GM18499 (cell line): ENCODE data around the gene FAP.

Experiments
- ATAC-seq: cut with Tn5 transposase; IDR thresholded peaks from one replicate; pipeline ENCODE4 v1.9.1; 2021; ENCODE audit warnings: moderate number of reproducible peaks; ENCODE audit not compliant: insufficient read depth, unreplicated experiment

FAP gene

GRCh38 chr2:162197069-162197825 is 46.0 kb downstream of the FAP start:
- no peak for ATAC-seq

GRCh38 chr2:162196638-162197037 is 46.6 kb downstream of the FAP start:
- ATAC-seq = no peak

GRCh38 chr2:162188451-162188850 is 54.8 kb downstream of the FAP start:
- no peak for ATAC-seq

DNA sequence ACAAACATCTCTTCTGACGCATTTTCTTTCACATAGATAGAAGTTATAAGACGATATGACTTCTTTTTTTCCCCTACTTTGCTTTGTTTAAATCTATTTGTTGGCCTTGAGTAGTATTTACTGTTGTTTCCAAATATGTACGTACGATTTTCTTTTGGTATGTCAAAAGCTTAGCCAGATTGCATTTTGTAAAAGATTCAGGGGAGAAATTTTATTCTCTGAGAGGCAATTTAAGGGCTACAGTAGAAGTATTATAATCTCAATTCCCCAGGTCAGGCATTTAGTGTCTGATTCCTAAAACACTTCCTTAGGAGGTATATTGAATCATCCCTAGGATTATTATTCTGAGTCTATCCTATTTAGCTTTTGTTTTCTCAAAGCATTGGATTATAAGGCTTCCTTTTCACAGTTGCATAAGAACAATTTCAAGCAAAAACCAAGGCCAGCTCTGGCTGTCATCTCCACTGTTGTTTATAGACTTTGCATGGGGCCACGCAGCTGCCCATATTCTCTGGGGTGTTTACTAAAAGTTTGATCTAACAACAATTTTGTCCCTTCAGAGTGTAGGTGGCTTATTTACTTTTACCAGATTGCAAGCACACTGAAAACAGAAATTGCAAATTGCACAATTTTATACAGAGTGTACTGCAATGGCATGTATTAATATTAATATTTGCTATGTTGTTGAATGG is 57.6 kb downstream of the FAP start:
- no peak for ATAC-seq

DNA sequence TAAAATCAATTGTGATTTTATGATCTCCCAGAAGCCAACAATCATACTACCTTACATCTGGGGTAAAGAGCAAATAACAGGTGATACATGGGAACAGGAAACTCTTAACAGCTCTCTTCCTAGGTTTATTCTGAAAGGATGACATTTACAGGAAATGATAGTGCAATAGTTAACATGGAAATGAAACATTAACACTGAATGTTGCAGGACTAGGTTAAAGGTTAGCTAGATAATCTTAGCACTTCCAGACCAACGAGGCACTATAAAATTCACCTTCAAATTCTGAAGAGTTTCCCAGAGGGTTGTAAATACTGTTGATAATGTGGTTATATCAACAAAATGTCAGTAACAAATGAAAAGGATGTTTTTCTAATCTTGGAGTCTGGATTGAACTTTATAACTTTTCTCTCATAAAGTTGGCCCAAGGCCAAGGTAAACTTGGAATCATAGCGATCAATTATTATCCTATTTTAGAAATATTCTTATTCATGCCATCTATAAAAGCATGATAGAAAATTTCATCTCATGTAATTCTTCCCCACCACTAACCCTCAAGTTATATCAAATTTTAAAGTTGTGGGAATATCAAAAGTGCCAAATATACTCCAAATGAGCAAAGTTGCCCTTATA is 58.3 kb downstream of the FAP start:
- ATAC-seq = no peak

- no peak for ATAC-seq
Measured at GRCh38 chr2:162184359-162184758, 58.9 kb downstream of the FAP start.

DNA sequence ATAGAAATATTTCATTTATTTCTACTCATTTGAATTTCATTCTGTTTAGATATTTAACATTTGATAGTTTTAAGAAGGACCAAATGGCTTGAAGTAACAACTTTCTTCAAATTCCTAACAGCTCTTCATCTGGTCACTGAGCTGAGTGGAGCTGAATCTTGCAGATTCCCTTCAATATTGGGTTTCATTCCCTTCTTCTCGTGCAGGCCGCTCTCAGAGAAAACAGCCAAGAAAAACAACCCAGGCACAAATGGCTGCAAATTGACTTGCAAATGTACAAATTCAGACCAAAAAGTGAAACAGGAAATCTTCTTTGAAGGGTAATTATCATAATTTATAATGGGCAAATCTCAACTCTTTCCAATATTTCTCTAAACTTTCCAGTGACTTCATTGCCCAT is 60.9 kb downstream of the FAP start:
- ATAC-seq = no peak

DNA sequence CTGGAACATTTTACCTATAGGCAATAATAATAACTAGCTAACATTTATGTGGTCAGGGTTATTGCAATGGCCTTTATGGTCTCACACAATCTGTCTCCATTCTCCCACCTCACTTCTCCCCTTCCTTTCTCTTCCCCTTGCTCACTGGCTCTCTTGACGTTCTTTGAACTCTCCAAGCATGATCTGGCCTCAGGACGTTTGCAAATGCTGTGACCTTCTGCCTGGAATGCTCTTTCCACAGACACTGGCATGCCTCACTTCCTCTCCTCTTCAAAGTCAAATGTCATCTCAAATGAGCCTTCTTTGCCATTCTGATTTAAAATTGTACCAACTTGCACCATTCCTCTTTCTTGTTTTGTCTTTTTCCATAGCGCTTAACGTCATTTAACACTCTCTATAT is 65.9 kb downstream of the FAP start:
- ATAC-seq = no peak

- ATAC-seq = no peak
Measured at GRCh38 chr2:162175714-162176113, 67.5 kb downstream of the FAP start.

GRCh38 chr2:162174746-162175145 is 68.5 kb downstream of the FAP start:
- no peak for ATAC-seq

DNA sequence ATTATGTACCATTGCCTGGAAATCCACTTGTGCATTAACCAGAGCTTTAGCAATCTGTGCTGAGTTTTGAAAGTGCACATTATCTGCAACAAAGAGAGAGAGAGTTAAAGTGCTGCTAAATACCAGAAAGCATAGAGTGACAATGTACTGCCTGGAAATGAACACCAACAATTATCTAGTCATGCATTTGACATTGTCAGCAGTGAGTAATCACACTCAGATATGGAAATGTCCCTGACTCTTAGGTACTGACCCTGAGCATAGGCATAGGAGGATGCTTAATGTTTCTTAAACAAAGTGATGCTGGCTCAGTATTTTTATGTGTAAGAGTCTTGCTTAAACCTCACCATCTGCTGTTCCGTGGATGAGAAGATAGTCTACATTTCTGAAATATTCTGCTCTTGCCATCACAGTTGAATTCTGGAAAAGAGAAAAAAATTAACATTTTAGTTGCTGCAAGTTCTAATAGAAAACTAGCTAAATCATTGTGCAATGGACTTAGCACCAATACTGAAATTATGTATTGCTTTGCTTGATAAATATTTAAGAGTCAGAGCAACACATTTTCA is 70.4 kb downstream of the FAP start:
- ATAC-seq = no peak

GRCh38 chr2:162166745-162167144 is 76.5 kb downstream of the FAP start:
- ATAC-seq = no peak

- no peak for ATAC-seq
Measured at GRCh38 chr2:162166174-162166573, 77.1 kb downstream of the FAP start.

- ATAC-seq = no peak
Measured at GRCh38 chr2:162164802-162165201, 78.4 kb downstream of the FAP start.

GRCh38 chr2:162159446-162159845 is 83.8 kb downstream of the FAP start:
- no peak for ATAC-seq

GRCh38 chr2:162156149-162156548 is 87.1 kb downstream of the FAP start:
- ATAC-seq = no peak

DNA sequence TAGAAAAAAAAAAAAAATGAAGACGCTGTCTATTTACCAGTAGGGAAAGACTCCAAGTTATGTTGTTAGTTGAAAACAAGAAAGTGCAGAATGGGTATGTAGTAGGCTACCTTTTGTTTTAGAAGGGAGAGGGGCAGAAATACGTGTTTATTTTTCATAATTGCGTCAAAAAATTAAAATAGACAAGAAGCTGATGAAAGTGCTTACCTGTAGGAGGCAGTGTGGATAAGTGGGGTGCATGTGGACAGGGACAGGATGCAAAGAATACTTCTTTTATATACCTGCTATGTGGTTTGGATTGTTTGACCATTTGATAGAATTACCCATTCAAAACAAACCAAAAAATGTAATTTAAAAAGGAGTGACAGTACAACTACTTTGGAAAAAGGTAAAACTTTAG is 88.2 kb downstream of the FAP start:
- ATAC-seq = no peak

DNA sequence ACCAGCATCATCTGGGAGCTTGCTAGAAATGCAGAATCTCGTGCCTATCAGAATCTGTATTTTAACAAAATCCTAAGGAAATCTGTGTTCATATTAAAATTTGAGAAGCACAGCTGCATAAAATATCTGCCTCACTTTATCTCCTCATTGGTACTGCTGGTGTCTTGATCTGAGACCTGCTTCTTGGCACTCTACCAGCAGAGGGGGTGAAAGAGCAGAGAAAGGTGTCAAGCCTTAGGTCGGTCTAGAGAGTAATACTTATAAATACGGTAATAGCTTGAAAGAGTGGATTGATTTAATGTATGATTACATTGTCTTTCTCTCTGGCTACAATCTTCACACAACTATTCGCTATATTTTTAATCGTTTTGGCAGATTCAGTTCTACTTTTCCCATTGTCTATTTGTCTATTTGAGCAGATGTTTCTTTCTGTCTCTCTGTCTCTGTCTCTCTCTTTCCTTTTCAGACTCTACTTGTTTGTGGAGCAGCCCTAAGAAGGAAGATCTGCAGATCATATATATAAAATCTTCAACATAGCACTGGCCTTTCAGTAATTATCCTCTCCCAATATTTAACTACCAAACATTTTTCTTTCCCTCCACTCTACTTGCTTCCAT is 89.5 kb downstream of the FAP start:
- peak; percentile 97 for ATAC-seq

- ATAC-seq = no peak
Measured at GRCh38 chr2:162152147-162152546, 91.1 kb downstream of the FAP start, which contains the start of gene GCG. TSS of gene GCG (minus strand) at chr2:162152247. CDS start at chr2:162149178, 3,069 bp downstream.

DNA sequence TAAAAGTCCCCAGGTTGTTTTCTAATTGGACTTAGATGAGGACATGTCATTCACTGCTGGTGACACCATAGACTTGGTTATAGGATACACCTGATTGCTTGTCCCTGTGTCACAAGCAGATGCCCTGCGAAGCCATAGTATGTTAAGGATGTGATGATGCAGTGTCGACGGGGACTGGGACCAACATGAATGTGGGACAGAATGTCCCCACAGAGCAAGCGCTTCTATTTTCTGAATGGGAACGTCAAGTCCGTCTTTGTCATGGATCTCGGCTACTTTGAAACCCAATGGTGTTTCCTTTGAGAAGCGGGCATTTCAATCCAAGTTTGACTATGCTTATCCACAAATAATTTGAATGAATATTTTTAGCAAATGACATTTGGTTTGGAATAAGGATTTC is 93.3 kb downstream of the FAP start:
- no peak for ATAC-seq

DNA sequence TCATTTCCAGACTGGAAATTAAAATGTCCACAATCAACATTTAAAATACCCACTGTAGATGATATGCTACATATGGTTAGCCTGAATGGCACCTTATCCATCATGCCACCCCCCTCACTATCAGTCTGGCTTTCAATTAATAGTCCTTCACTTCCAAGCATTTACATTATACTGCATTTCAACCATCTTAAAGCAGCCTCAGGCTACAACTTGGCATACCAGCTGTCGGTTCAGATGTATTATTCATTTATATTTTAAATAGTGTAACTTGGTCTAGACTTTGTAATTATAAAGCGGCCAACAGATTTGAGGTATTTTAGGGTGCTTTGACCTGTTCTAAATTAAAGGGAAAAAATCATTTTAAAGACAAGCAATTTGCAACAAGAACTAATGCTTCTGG is 93.8 kb downstream of the FAP start:
- no peak for ATAC-seq
